PC-3 (cell line): ENCODE measurements around the gene STAG1. TPM values are rescaled to one million over a fixed set of nuclear protein-coding genes. Genes with fewer than 3 reads are reported as not detected.

Experiments
- ATAC-seq: fragments of 200-7000 bp; cut with Tn5 transposase; 2 replicates; pipeline ENCODE4 v1.9.1; 2020; ENCODE audit warnings: mild to moderate bottlenecking, moderate library complexity
- BruUV-seq: library from RNA; stranded (reverse); fragments of 400-500 nt; replicated peaks from 2 replicates; lab custom pipeline; 2021; lab: Mats Ljungman, UMichigan
- CTCF ChIA-PET: fragments of 300-600 bp; sonication (Branson Sonifier 250); formaldehyde crosslinking; loops from one replicate; lab custom pipeline; 2022; ENCODE audit warnings: antibody characterized with exemption; lab: Charles Lee
- POLR2A ChIA-PET: fragments of 300-600 bp; sonication (Branson Sonifier 250); formaldehyde crosslinking; loops from one replicate; lab custom pipeline; 2022; ENCODE audit warnings: antibody characterized with exemption; ENCODE audit not compliant: unreplicated experiment; lab: Charles Lee
- DNase-seq: peaks from one replicate; pipeline ENCODE4 v3.0.0-alpha.2; 2015
- H2AFZ ChIP-seq: fragments of 300-600 bp; sonication (generic); 2 replicates; pipeline ENCODE4 v1.6.0; 2016; ENCODE audit warnings: antibody characterized with exemption, low read length
- H3F3A ChIP-seq: fragments of 300-600 bp; sonication (generic); one replicate; pipeline ENCODE4 v1.6.0; 2017; ENCODE audit warnings: antibody characterized with exemption, low read length, control low read depth, mild to moderate bottlenecking; ENCODE audit not compliant: unreplicated experiment
- H3K27ac ChIP-seq: fragments of 300-600 bp; sonication (generic); 2 replicates; pipeline ENCODE4 v1.5.1; 2016; ENCODE audit warnings: mild to moderate bottlenecking, low read length
- H3K27me3 ChIP-seq: fragments of 300-600 bp; sonication (generic); 2 replicates; pipeline ENCODE4 v1.6.1; 2016; ENCODE audit warnings: low read length, mixed read lengths
- H3K36me3 ChIP-seq: fragments of 300-600 bp; sonication (generic); 2 replicates; pipeline ENCODE4 v1.6.1; 2016; ENCODE audit warnings: low read depth, mixed run types, low read length, mixed read lengths
- H3K4me1 ChIP-seq: fragments of 300-600 bp; sonication (generic); 2 replicates; pipeline ENCODE4 v1.5.1; 2016; ENCODE audit warnings: low read length; ENCODE audit not compliant: insufficient read depth
- H3K4me2 ChIP-seq: fragments of 300-600 bp; sonication (generic); 2 replicates; pipeline ENCODE4 v1.6.0; 2016; ENCODE audit warnings: low read length
- H3K4me3 ChIP-seq: fragments of 300-600 bp; sonication (generic); 2 replicates; pipeline ENCODE4 v1.5.1; 2016; ENCODE audit warnings: mild to moderate bottlenecking, low read length, mixed read lengths
- H3K79me2 ChIP-seq: fragments of 300-600 bp; sonication (generic); 2 replicates; pipeline ENCODE4 v1.6.1; 2017; ENCODE audit warnings: low read length, mixed read lengths
- H3K9ac ChIP-seq: fragments of 300-600 bp; sonication (generic); 2 replicates; pipeline ENCODE4 v1.6.0; 2016; ENCODE audit warnings: mild to moderate bottlenecking, low read length
- H3K9me2 ChIP-seq: fragments of 300-600 bp; sonication (generic); replicated peaks from 2 replicates; pipeline ENCODE4 v1.6.1; 2016; ENCODE audit warnings: mixed run types, low read length, mixed read lengths
- H3K9me3 ChIP-seq: fragments of 300-600 bp; sonication (generic); 2 replicates; pipeline ENCODE4 v1.6.1; 2016; ENCODE audit warnings: low read length, mixed read lengths
- H4K20me1 ChIP-seq: fragments of 300-600 bp; sonication (generic); 2 replicates; pipeline ENCODE4 v1.6.1; 2016; ENCODE audit warnings: low read length, mixed read lengths
- EZH2 ChIP-seq: fragments of 300-600 bp; sonication (generic); IDR thresholded peaks from one replicate; pipeline ENCODE4 v1.6.1; 2017; ENCODE audit warnings: antibody characterized with exemption, mild to moderate bottlenecking, low read length; ENCODE audit not compliant: unreplicated experiment
- EZH2phosphoT487 ChIP-seq: fragments of 300-600 bp; sonication (generic); IDR thresholded peaks from 2 replicates; pipeline ENCODE4 v1.6.1; 2018; ENCODE audit warnings: mild to moderate bottlenecking, antibody characterized with exemption, low read length, borderline replicate concordance
- intact Hi-C: fragments of 100-400 bp; cut with micrococcal nuclease; formaldehyde crosslinking; loops from 2 replicates; pipeline ENCODE4 v1.9.0; 2023
- total RNA-seq: library from RNA; depleted of rRNA; stranded (reverse); fragments of >200 nt; gene quantifications from 2 replicates; pipeline ENCODE4 v1.2.3, GENCODE V29; 2014
- TF ChIP-seq, protein P1 (sequence below): fragments of 300-600 bp; sonication (generic); conservative IDR thresholded peaks from 2 replicates; pipeline ENCODE4 v1.5.1; 2017; ENCODE audit warnings: antibody characterized with exemption, low read depth, mild to moderate bottlenecking, low read length

Gene STAG1
- total RNA-seq, 1 experiment from 2014 or later = 14.6 TPM

DNA sequence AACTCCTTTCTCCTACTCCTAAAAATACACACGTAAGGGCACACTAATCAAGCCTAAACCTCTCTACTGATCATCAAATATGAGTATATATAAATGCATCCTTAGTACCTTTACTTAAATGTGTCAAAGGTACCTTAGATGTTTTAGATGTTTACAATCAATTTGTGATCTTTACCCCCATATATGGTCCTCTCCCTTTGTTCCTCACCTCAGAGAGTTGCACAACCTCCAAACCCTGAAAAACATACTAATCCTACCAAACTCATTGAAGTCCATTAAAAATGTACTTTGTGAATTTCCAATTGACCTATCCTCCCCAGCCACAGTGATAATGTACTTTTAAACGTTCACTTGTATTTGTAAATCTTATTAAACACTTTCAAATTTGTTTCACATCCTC is 249.1 kb downstream of the STAG1 start:
- Histone ChIP-seq H3K9ac (no peak overlapping the region), H3K36me3 (no peaks in the 10 kb centered on the region), H3K27ac (no peak overlapping the region), H3K27me3 (no peaks in the 10 kb centered on the region), H3K4me1 (no peaks in the 10 kb centered on the region), H2AFZ (no peak overlapping the region), H4K20me1 (no peaks in the 10 kb centered on the region), H3K4me3 (no peak overlapping the region), H3K9me3 (no peaks in the 10 kb centered on the region), H3K9me2 (no peaks in the 10 kb centered on the region), H3F3A (no peaks in the 10 kb centered on the region), H3K79me2 (no peaks in the 10 kb centered on the region), H3K4me2 (no peak overlapping the region)
- CTCF ChIA-PET = no interaction called here
- ATAC-seq (no peak), DNase-seq (no peak)
- POLR2A ChIA-PET = no interaction called here
- BruUV-seq = no TSS peak
- intact Hi-C loops = no loop called here
- TF ChIP-seq, protein P1, sequence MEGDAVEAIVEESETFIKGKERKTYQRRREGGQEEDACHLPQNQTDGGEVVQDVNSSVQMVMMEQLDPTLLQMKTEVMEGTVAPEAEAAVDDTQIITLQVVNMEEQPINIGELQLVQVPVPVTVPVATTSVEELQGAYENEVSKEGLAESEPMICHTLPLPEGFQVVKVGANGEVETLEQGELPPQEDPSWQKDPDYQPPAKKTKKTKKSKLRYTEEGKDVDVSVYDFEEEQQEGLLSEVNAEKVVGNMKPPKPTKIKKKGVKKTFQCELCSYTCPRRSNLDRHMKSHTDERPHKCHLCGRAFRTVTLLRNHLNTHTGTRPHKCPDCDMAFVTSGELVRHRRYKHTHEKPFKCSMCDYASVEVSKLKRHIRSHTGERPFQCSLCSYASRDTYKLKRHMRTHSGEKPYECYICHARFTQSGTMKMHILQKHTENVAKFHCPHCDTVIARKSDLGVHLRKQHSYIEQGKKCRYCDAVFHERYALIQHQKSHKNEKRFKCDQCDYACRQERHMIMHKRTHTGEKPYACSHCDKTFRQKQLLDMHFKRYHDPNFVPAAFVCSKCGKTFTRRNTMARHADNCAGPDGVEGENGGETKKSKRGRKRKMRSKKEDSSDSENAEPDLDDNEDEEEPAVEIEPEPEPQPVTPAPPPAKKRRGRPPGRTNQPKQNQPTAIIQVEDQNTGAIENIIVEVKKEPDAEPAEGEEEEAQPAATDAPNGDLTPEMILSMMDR = no peak
- TF ChIP-seq EZH2 (no peak), EZH2phosphoT487 (no peak)

DNA sequence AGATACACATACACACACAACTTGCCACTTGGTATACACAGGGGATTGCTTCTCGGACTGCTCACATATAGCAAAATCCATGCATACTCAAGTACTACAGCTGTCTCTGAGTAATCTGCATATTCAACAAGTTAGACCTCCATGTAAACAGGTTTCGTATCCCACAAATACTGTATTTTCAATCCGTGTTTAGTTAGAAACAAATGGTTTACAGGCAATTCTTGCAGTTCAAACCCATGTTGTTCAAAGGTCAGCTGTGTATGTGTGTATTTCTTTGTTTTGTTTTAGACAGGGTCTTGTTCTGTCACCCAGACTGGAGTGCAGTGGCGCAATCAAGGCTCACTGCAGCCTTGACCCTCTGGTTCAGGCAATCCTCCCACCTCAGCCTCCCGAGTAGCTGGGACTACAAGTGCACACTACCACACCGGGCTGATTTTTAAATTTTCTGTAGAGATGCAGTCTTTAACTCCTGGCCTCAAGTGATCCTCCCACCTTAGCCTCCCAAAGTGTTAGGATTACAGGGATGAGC is 253.2 kb downstream of the STAG1 start:
- ChIA-PET POLR2A (no interaction called here), CTCF (no interaction called here)
- intact Hi-C loops = no loop called here

DNA sequence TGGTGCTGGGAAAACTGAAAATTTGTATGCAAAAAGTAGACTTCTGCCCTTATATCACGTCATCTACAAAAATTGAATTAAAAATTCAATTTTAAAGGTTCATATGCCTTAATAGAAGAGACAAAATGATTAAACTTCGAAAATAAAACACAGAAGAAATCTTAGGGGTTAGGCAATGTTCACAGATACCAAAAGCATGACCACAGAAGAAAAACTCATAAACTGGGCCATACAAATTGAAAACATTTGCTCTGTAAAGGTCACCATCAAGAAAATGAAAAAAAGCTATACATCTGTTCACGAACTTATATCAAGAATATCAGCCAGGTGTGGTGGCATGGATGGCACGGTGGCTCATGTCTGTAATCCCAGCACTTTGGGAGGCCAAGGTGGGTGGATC is 257.0 kb downstream of the STAG1 start:
- DNase-seq (no peak), ATAC-seq (no peak)
- Histone ChIP-seq H4K20me1 (no peaks in the 10 kb centered on the region), H3F3A (no peaks in the 10 kb centered on the region), H3K9me3 (no peaks in the 10 kb centered on the region), H3K4me2 (no peak overlapping the region), H3K27me3 (no peaks in the 10 kb centered on the region), H3K79me2 (no peaks in the 10 kb centered on the region), H3K4me3 (no peak overlapping the region), H3K27ac (no peak overlapping the region), H3K36me3 (no peaks in the 10 kb centered on the region), H3K9ac (no peak overlapping the region), H2AFZ (no peak overlapping the region), H3K9me2 (no peaks in the 10 kb centered on the region), H3K4me1 (no peaks in the 10 kb centered on the region)
- ChIA-PET CTCF (no interaction called here), POLR2A (no interaction called here)
- TF ChIP-seq, protein P1 = no peak
- TF ChIP-seq EZH2phosphoT487 = no peak
- no peak for TF ChIP-seq EZH2
- no TSS peak for BruUV-seq
- intact Hi-C loops = no loop called here

More for the DNA sequence above, 253.2 kb downstream of the STAG1 start:
- Histone ChIP-seq H2AFZ (no peak overlapping the region), H3K27me3 (no peaks in the 10 kb centered on the region), H3K27ac (no peak overlapping the region), H3K79me2 (no peaks in the 10 kb centered on the region), H3K4me3 (no peak overlapping the region), H3K4me1 (no peaks in the 10 kb centered on the region), H3K36me3 (no peaks in the 10 kb centered on the region), H3K9ac (no peak overlapping the region), H3K9me2 (no peaks in the 10 kb centered on the region), H4K20me1 (no peaks in the 10 kb centered on the region), H3K4me2 (no peak overlapping the region), H3K9me3 (no peaks in the 10 kb centered on the region), H3F3A (no peaks in the 10 kb centered on the region)
- no TSS peak for BruUV-seq
- DNase-seq (no peak), ATAC-seq (no peak)
- no peak for TF ChIP-seq EZH2
- TF ChIP-seq, protein P1 = no peak
- TF ChIP-seq EZH2phosphoT487 = no peak
